ENCODE data around the gene YY1. TPM values are rescaled to one million over a fixed set of nuclear protein-coding genes. Genes with fewer than 3 reads are reported as not detected.

YY1 gene
- total and polyA plus RNA-seq, 2 of the 8 experiments (the other 6 are each of a cell fraction or from before 2014, with no cell fraction given) = 26.4 to 106 TPM

DNA sequence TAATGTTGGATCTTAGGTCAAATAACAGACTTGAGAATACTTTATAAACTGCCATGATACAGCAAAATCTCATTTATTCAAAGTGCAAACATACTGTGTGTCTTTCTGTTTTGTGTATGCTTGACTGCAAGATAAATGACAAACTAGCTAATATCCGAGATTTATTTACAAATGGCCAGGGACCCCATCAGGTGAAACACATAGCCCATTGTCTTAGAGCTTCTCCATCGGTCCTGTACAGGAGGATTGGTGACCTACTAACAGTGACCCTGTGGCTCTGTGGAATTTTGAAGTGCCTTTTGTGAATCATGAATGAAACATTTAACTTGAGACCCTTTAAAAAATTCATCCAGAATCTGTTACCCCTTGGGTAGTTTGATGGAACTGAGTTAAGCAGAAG lies 40.2 kb downstream of the YY1 start:
- Histone ChIP-seq H3K27me3 (replicated peaks in 1 of 4; ENCODE audit: control insufficient read depth in 3 of 4, extremely low read depth in 1 of 4, insufficient read depth in 3 of 4, low read length in 3 of 4) (no peaks in the 10 kb centered on the region), H4K91ac (replicated peaks; ENCODE audit: insufficient read length, low read length) (no peak overlapping the region), H3K9ac (replicated peaks in 1 of 4; ENCODE audit: extremely low read depth in 1 of 4, low read depth in 3 of 4, low read length in 3 of 4) (no peak overlapping the region), H3K9me3 (ENCODE audit: insufficient read depth in 2 of 2, low read depth in 1 of 2, low read length in 1 of 2) (no peaks in the 10 kb centered on the region), H2BK15ac (ENCODE audit: low read length) (no peak overlapping the region), H3K56ac (replicated peaks; ENCODE audit: insufficient read length, low read depth, low read length) (no peak overlapping the region), H3K4me2 (ENCODE audit: insufficient read depth in 1 of 2, low read depth in 2 of 2, low read length in 2 of 2) (no peak overlapping the region), H2AK5ac (ENCODE audit: low read depth, low read length) (no peak overlapping the region), H3K4me1 (replicated peaks in 1 of 4; ENCODE audit: control insufficient read depth in 3 of 4, insufficient read depth in 4 of 4, low read length in 3 of 4) (peaks cover 2 to 18% (median 4%) of the 10 kb centered on the region in 4 experiments), H3K18ac (ENCODE audit: extremely low read depth, low read length) (no peak overlapping the region), H3K23ac (ENCODE audit: insufficient read length) (no peak overlapping the region), H3K79me1 (ENCODE audit: low read depth, low read length) (peaks cover 18% of the 10 kb centered on the region), H3K4ac (replicated peaks; ENCODE audit: insufficient read length, low read depth, low read length) (no peak overlapping the region), H4K5ac (ENCODE audit: insufficient read length, low read depth, low read length) (no peak overlapping the region), H3K36me3 (ENCODE audit: control insufficient read depth in 2 of 4, insufficient read depth in 4 of 4, low read length in 3 of 4) (peaks cover 7 to 30% (median 11%) of the 10 kb centered on the region in 4 experiments; a peak in 7 of 8 replicates), H4K20me1 (replicated peaks in 1 of 2; ENCODE audit: control insufficient read depth in 1 of 2, insufficient read depth in 2 of 2, low read length in 2 of 2) (peaks cover 10 to 29% of the 10 kb centered on the region in 2 experiments), H2BK5ac (ENCODE audit: low read depth, low read length) (no peak overlapping the region), H3K4me3 (ENCODE audit: extremely low read depth in 1 of 4, insufficient read depth in 2 of 4, low read depth in 3 of 4, low read length in 4 of 4) (no peak overlapping the region), H2AFZ (ENCODE audit: low read length) (no peak overlapping the region), H2BK20ac (ENCODE audit: low read length) (no peak overlapping the region), H2BK12ac (ENCODE audit: low read depth, low read length) (no peak overlapping the region), H3K23me2 (ENCODE audit: low read depth, low read length) (no peaks in the 10 kb centered on the region), H3K79me2 (ENCODE audit: control insufficient read depth in 1 of 2, insufficient read depth in 2 of 2, low read length in 2 of 2) (peaks cover 5 to 78% of the 10 kb centered on the region in 2 experiments), H2BK120ac (replicated peaks; ENCODE audit: low read depth, low read length) (no peak overlapping the region), H3K27ac (ENCODE audit: low read depth, low read length) (no peak overlapping the region), H3K14ac (ENCODE audit: insufficient read length) (no peak overlapping the region), H4K8ac (ENCODE audit: extremely low read depth, insufficient read depth, low read length) (no peak overlapping the region)
- 87% methylated on average over 2 of the region's 2 CpGs; no CpG with 5 or more reads in 1 of the 2 experiments for WGBS, 2 experiments (ENCODE audit: extremely low coverage in 1 of 2, insufficient coverage in 1 of 2, insufficient read length in 1 of 2, insufficient replicate concordance in 2 of 2, low coverage in 1 of 2, low lambda C conversion rate in 2 of 2, missing lambda C conversion rate in 1 of 2)
- TF ChIP-seq HDAC6 (IDR thresholded peaks at IDR 0.05; ENCODE audit: low read depth, low read length) (no peak), RBBP5 (IDR thresholded peaks at IDR 0.05; ENCODE audit: borderline replicate concordance, low read depth, low read length) (no peak), TAF7 (optimal IDR thresholded peaks at IDR 0.05; ENCODE audit: borderline replicate concordance, low read depth, low read length) (no peak), POLR2AphosphoS5 (IDR thresholded peaks at IDR 0.05; ENCODE audit: low read depth, low read length) (no peak)
- POLR2A ChIA-PET (ENCODE audit: partially characterized antibody) = interaction anchor here (0.7 kb wide), 1 partner anchor 41 kb away, joined by 3 read pairs; no protein-coding TSS in a partner anchor
- CTCF ChIA-PET (ENCODE audit: partially characterized antibody) = interaction anchor here (1.8 kb wide), 1 partner anchor 10 kb away, joined by 6 read pairs; no protein-coding TSS in a partner anchor
- FAIRE-seq = no peak
- no peak for DNase-seq (ENCODE audit: low read depth in 1 of 2, low spot score in 2 of 2)
